ENCODE results near the gene HAUS3.

HAUS3 gene
- 9.0 to 10.5 reads per million in 2 experiments for total RNA-seq

DNA sequence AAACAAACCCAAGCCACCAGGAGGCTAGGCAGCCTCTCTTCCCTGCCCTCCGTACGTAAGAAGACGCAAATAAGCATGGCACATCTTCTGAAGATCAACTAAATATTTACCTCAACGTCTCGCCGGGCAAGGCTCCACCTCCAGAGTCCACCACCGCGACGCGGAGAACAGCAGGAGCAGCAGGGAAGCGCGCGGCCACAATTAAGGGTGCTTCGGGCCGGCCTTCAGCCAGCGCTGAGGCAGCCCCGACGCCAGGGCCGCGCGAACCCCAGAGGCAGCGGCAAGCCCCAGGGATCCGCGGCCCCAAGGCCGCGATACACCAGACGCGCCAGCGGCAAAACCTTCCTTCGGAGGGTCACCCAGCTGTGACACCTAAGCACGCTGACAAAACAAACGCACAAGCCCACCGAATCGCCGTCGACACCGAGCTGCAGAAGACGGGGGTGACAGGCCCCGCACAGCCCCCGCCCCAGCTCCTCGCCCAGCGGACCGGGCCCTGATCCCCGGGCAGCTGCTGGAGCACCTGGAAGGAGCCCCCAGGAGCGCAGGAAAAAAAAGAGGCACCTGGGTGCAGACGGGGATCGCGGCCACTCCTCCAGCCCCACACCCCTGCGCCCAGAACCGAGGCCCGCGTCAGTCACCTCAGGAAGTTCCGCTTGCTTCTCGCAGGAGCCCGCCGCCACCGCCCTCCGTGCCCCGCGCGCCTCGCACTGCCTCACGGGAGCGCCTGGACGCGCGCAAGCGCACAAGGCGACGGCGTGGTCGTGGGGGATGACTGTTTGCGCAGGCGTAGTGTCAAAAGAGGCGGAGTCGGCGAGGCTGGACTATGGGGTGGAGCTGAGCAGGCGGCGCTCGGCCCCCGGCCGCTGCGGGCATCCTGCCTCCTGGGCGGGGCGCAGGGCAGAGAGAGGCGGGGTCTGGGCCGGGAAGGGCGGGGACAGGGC is at the start of gene HAUS3, which contains the start of gene POLN:
HAUS3 (minus strand) TSS at position 712 of the 944 bp plus-strand sequence. CDS start 1,175 bp downstream, outside the sequence.
POLN (minus strand) TSS at position 712 of the 944 bp plus-strand sequence. CDS start 12,890 bp downstream, outside the sequence.
- peak; percentile 98 for DNase-seq (ENCODE audit: low read depth)

DNA sequence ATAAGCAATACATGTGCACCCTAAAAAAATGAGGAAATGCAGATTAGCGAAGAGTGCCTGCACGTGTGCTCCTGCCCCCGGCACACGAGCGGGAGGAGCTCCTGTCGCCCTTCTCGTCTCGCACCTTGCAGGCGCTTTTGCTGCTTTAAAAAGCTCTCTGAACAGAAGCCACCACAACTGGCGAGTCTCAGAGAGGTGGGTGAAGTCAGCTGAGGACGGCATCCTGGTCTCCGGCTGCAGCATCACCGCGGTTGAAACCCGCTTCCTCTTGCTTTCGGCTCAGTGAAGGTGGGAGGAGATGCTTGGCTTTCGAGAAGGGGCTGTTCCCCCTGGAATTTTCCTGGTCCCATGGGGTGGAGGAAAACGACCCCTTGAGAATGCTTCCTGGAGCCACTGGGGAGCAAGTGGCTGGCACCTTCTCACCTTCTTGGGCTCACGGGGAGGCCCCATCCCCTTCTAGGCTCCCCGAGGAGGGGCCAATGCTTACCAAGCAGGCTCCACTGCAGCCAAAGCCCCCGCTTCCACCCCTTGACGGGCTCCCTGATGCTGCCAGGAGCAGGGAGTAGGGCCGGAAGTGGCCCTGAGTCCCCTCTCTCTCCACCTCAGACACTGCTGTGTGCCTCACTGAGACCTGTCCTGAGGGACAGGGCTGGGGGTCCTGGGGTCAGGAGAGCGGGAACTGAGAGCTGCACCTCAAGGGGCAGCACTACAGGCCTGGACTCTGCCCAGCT is 49.2 kb upstream of the HAUS3 start:
- peak; percentile 66 for DNase-seq (ENCODE audit: low read depth)

DNA sequence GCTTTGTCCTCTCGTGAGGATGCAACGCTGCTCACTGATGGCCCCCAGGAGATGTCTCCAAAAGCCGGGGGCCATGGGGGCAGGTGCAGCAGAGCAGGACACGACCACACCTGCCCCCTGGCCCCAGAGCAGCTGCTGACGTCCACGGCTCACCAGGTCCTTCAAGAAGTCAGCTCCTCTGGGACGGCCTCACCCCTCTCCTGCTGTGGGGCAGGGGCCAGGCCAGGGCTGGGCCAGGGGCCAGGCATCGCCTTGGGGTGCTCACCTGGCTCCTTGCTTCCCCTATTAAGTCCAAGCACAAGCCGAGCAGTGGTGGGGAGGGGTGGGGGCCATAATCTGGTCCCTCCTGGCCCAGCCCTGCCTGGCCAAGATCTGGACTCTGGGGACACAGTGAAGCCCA is 48.6 kb upstream of the HAUS3 start:
- DNase-seq (ENCODE audit: low read depth) = no peak

GRCh38 chr4:2289955-2290333 is 48.0 kb upstream of the HAUS3 start:
- DNase-seq (ENCODE audit: low read depth) = no peak

GRCh38 chr4:2289311-2289954 is 47.5 kb upstream of the HAUS3 start:
- DNase-seq (ENCODE audit: low read depth) = no peak

GRCh38 chr4:2288051-2288541 is 46.2 kb upstream of the HAUS3 start:
- DNase-seq (ENCODE audit: low read depth) = no peak

GRCh38 chr4:2287594-2287915 is 45.6 kb upstream of the HAUS3 start:
- DNase-seq (ENCODE audit: low read depth) = no peak

DNA sequence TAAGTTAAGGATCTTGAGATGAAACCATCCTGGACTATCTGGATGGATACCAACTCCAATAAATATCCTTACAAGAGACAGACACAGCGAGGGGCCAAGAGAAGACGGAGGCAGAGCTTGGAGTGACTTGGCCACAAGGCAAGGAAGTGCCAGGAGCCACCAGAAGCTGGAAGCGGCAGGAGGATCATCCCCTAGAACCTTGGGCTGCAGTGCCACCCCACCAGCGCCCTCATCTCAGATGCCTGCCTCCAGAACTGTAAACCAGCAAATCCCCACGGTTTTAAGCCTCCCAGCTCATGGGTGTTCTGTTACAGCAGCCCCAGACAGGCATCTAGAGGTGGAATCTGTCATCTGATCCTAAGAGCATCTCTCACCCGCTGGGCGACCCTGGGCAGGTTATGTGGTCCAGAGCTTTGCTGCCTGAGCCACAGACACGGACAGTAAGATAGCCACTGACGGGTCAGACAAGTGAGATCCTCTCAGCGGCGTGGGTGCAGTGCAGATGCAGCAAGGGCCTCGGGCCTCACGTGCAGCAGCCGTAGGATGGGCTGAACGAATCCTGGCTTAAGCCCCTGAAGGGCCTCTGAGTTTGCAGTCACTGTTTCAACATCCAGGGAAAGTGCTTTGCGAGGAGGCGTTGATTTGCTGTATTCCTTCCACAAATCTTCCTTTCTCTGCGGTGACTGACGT is 45.1 kb upstream of the HAUS3 start:
- no peak for DNase-seq (ENCODE audit: low read depth)

GRCh38 chr4:2285613-2286381 is 43.9 kb upstream of the HAUS3 start:
- DNase-seq (ENCODE audit: low read depth) = no peak

- DNase-seq (ENCODE audit: low read depth) = no peak
These were observed 43.2 kb upstream of the HAUS3 start for GRCh38 chr4:2284934-2285612.

GRCh38 chr4:2284161-2284933 is 42.4 kb upstream of the HAUS3 start:
- DNase-seq (ENCODE audit: low read depth) = no peak

DNA sequence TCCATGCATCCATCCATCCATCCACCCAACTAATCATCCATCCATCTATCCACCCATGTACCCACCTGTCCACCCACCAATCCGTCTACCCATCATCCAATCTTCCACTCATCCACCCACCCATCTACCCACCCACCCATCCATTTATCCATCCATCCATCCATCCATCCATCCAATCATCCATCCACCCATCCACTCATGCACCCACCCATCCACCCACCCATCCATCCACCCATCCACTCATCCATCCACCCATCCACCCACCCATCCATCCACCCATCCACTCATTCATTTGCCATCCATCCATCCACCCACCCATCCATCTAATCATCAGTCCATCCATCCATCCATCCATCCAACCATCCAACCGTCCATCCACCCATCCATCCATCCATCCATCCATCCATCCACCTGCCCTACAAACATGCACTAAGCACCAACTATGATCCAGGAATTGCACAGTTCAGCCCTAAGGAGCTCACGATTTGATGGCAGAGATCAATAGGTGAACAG is 41.3 kb upstream of the HAUS3 start:
- no peak for DNase-seq (ENCODE audit: low read depth)

DNA sequence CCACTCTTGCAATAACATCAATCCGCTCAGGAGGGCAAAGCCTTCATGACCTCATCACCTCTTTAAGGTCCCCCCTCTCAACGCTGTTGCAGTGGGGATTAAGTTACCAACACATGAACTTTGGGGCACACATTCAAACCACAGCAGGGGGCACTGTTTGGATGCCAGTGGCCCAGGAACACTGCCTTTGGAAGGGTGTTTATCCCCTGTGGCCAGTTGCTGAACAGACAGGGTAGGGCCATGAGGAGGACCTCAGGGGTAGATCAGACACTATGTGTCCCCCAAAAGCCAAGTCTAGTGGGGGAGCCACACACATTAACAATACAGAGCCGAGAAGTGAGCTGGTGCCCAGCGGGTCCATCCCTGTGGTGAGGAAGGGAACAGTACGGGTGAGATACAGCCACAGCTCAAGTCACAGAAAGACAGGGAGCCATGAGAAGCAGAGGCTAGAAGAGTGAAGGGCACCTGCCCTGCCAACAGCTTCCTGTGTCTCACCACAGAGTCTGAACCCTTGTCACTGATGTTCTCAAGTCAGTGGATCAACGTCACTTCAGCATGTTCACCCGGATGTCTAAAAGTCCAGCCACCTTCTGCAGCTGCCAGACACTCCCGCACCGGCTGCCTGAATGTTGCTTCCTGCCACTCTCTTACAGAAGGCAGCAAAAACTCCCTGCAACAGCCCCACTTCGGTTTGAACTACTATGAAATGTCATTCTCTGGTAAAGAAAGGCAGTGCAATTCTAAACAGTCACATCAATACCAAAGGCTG is 39.8 kb upstream of the HAUS3 start:
- peak; percentile 85 for DNase-seq (ENCODE audit: low read depth)

DNA sequence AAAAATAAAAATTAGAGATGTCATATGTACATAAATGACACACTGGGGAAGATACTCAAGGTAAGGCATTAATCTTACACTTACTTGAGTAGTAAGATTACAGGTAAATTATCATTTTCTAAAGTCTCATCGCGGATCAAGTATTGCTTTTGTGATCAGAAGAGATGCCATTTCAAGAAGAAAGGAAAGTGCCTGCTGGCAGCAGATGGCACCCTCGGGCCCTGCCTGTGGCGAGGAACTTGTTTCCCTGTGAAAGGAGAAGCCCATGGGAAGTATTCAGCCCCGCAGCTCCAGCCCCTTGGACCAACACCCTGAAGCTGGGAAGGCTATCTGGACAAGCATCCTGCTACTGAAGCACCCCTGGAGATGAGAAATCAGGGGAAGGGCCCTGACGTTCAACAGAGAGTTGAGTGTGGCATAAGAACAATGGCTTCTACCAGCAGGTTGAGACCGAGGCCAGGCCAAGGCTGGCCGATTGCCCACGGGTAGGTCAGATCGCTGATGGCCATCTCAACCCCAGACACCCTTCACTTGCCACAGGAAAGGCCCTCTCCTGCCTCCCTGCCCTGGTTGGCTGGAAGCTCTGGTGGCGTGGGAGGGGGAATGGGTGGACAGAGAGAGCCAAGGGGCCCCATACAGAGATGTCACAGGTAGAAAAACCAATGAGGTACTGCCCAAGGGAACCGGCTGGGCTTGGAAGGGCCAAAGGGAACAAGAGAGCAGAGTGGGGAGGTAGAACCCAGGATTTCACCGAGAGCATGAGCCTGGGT is 38.8 kb upstream of the HAUS3 start:
- DNase-seq (ENCODE audit: low read depth) = no peak

- no peak for DNase-seq (ENCODE audit: low read depth)
These were observed 36.0 kb upstream of the HAUS3 start for GRCh38 chr4:2277956-2278355.

DNA sequence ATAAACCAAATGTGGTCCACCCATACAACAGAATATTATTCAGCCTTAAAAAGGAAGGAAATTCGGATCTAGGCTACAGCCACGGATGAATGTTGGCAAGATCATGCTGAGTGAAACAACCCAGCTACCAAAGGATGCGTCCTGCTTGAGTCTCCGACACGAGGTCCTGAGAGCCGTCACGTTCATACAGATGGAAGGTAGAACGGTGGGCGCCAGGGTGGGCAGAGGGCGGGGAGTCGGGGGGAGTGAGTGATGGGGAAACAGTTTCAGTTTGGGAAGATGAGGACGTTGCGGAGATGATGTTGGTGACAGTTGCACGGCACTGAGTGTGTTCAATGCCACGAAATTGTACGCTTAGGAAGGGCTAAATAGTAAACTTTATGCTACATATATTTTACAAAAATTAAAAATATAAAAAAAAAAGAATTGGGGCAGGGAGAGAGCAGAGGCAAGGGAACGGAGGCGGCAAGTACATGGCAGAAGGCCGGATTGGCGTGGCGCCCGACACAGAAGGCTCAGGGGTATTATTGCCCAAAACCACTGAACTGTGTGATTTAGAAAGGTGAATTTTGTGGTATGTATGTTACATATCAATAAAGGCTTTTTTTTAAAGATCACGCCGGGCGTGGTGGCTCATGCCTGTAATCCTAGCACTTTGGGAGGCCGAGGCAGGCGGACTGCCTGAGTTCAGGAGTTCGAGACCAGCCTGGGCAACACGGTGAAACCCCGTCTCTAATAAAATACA is 34.8 kb upstream of the HAUS3 start:
- DNase-seq (ENCODE audit: low read depth) = no peak
